ENCODE measurements around the gene ZNF618. TPM values are rescaled to one million over a fixed set of nuclear protein-coding genes. Genes with fewer than 3 reads are reported as not detected.

ZNF618 gene
- total RNA-seq, 1 experiment from 2014 or later: 22.0 TPM

DNA sequence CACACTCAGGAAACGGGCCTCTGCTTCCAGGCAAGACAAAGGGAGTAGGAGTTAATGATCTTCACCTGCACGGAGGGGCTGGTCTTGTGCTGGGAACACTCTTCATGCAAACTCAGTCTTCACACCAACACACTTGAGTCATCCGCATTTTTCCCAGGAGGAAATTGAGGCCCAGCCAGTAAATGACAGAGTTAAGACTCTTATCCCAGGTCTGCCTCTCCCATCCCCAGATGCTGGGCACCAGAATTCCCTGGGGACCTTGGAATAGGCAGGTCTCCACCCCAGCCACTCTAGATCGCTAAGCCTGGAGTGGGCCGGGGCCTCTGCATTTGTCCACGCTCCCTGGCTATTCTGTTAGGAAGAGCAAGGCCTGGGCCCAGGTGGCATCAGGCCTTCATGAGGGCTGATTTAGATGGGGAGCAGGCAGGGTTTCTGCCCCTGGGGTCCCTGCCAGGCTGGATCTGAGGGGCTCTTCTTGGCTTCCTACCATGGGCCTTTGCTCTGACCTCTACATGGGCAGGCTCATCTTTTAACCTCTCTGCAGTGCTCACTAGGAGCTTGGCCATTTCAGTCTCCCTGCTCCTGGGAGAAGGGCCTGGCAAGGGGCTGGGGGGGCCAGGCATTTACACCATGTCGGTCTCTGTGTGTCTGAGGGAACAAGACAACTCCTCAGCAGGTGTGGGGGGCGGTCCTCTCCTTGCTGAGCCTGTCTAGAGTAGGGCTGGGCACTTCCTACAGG lies 124.7 kb downstream of the ZNF618 start:
- H3K27me3 Mint-ChIP-seq (ENCODE audit: low read depth): no peaks in the 10 kb centered on the region
- H3K36me3 Mint-ChIP-seq: no peaks in the 10 kb centered on the region
- TF ChIP-seq GABPB1 (CRISPR knock-in tag; IDR thresholded peaks at IDR 0.05) (no peak), RELA (CRISPR knock-in tag; IDR thresholded peaks at IDR 0.05; ENCODE audit: borderline replicate concordance) (no peak), TEAD4 (CRISPR knock-in tag; IDR thresholded peaks at IDR 0.05) (no peak), ESRRA (CRISPR knock-in tag; IDR thresholded peaks at IDR 0.05; ENCODE audit: borderline replicate concordance) (no peak), NFYB (CRISPR knock-in tag; conservative IDR thresholded peaks at IDR 0.05; ENCODE audit: low read depth) (no peak), SOX15 (CRISPR knock-in tag; IDR thresholded peaks at IDR 0.05) (no peak), FOXJ3 (CRISPR knock-in tag; IDR thresholded peaks at IDR 0.05; ENCODE audit: borderline replicate concordance) (no peak), ZNF396 (CRISPR knock-in tag; IDR thresholded peaks at IDR 0.05; ENCODE audit: borderline replicate concordance) (no peak), ETV6 (CRISPR knock-in tag; IDR thresholded peaks at IDR 0.05) (no peak), ATF1 (CRISPR knock-in tag; IDR thresholded peaks at IDR 0.05) (no peak)
- TF ChIP-seq, protein P1, sequence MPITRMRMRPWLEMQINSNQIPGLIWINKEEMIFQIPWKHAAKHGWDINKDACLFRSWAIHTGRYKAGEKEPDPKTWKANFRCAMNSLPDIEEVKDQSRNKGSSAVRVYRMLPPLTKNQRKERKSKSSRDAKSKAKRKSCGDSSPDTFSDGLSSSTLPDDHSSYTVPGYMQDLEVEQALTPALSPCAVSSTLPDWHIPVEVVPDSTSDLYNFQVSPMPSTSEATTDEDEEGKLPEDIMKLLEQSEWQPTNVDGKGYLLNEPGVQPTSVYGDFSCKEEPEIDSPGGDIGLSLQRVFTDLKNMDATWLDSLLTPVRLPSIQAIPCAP (CRISPR knock-in tag; IDR thresholded peaks at IDR 0.05): no peak
- TF ChIP-seq, protein P2, sequence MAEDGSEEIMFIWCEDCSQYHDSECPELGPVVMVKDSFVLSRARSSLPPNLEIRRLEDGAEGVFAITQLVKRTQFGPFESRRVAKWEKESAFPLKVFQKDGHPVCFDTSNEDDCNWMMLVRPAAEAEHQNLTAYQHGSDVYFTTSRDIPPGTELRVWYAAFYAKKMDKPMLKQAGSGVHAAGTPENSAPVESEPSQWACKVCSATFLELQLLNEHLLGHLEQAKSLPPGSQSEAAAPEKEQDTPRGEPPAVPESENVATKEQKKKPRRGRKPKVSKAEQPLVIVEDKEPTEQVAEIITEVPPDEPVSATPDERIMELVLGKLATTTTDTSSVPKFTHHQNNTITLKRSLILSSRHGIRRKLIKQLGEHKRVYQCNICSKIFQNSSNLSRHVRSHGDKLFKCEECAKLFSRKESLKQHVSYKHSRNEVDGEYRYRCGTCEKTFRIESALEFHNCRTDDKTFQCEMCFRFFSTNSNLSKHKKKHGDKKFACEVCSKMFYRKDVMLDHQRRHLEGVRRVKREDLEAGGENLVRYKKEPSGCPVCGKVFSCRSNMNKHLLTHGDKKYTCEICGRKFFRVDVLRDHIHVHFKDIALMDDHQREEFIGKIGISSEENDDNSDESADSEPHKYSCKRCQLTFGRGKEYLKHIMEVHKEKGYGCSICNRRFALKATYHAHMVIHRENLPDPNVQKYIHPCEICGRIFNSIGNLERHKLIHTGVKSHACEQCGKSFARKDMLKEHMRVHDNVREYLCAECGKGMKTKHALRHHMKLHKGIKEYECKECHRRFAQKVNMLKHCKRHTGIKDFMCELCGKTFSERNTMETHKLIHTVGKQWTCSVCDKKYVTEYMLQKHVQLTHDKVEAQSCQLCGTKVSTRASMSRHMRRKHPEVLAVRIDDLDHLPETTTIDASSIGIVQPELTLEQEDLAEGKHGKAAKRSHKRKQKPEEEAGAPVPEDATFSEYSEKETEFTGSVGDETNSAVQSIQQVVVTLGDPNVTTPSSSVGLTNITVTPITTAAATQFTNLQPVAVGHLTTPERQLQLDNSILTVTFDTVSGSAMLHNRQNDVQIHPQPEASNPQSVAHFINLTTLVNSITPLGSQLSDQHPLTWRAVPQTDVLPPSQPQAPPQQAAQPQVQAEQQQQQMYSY (CRISPR knock-in tag; IDR thresholded peaks at IDR 0.05): no peak
- TF ChIP-seq, protein P3, sequence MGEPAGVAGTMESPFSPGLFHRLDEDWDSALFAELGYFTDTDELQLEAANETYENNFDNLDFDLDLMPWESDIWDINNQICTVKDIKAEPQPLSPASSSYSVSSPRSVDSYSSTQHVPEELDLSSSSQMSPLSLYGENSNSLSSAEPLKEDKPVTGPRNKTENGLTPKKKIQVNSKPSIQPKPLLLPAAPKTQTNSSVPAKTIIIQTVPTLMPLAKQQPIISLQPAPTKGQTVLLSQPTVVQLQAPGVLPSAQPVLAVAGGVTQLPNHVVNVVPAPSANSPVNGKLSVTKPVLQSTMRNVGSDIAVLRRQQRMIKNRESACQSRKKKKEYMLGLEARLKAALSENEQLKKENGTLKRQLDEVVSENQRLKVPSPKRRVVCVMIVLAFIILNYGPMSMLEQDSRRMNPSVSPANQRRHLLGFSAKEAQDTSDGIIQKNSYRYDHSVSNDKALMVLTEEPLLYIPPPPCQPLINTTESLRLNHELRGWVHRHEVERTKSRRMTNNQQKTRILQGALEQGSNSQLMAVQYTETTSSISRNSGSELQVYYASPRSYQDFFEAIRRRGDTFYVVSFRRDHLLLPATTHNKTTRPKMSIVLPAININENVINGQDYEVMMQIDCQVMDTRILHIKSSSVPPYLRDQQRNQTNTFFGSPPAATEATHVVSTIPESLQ (CRISPR knock-in tag; IDR thresholded peaks at IDR 0.05): no peak
- TF ChIP-seq, protein P4, sequence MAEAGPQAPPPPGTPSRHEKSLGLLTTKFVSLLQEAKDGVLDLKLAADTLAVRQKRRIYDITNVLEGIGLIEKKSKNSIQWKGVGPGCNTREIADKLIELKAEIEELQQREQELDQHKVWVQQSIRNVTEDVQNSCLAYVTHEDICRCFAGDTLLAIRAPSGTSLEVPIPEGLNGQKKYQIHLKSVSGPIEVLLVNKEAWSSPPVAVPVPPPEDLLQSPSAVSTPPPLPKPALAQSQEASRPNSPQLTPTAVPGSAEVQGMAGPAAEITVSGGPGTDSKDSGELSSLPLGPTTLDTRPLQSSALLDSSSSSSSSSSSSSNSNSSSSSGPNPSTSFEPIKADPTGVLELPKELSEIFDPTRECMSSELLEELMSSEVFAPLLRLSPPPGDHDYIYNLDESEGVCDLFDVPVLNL (CRISPR knock-in tag; IDR thresholded peaks at IDR 0.05; ENCODE audit: borderline replicate concordance, low read depth): no peak
- TF ChIP-seq, protein P5, sequence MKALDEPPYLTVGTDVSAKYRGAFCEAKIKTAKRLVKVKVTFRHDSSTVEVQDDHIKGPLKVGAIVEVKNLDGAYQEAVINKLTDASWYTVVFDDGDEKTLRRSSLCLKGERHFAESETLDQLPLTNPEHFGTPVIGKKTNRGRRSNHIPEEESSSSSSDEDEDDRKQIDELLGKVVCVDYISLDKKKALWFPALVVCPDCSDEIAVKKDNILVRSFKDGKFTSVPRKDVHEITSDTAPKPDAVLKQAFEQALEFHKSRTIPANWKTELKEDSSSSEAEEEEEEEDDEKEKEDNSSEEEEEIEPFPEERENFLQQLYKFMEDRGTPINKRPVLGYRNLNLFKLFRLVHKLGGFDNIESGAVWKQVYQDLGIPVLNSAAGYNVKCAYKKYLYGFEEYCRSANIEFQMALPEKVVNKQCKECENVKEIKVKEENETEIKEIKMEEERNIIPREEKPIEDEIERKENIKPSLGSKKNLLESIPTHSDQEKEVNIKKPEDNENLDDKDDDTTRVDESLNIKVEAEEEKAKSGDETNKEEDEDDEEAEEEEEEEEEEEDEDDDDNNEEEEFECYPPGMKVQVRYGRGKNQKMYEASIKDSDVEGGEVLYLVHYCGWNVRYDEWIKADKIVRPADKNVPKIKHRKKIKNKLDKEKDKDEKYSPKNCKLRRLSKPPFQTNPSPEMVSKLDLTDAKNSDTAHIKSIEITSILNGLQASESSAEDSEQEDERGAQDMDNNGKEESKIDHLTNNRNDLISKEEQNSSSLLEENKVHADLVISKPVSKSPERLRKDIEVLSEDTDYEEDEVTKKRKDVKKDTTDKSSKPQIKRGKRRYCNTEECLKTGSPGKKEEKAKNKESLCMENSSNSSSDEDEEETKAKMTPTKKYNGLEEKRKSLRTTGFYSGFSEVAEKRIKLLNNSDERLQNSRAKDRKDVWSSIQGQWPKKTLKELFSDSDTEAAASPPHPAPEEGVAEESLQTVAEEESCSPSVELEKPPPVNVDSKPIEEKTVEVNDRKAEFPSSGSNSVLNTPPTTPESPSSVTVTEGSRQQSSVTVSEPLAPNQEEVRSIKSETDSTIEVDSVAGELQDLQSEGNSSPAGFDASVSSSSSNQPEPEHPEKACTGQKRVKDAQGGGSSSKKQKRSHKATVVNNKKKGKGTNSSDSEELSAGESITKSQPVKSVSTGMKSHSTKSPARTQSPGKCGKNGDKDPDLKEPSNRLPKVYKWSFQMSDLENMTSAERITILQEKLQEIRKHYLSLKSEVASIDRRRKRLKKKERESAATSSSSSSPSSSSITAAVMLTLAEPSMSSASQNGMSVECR (CRISPR knock-in tag; IDR thresholded peaks at IDR 0.05; ENCODE audit: borderline replicate concordance): no peak
- ChIA-PET CTCF (no interaction called here), POLR2A (no interaction called here)
- H3K4me3 Mint-ChIP-seq: no peak overlapping the region
- DNase-seq (ENCODE audit: low spot score): no peak
- H3K4me1 Mint-ChIP-seq: no peaks in the 10 kb centered on the region
- ATAC-seq: no peak
- H3K27ac Mint-ChIP-seq: no peak overlapping the region
- no peaks in the 10 kb centered on the region for H3K9me3 Mint-ChIP-seq
